ENCODE measurements around the gene TGFBR3. TPM values are rescaled to one million over a fixed set of nuclear protein-coding genes. Genes with fewer than 3 reads are reported as not detected.

Gene TGFBR3
- total RNA-seq = 1 to 10 TPM; 2.5 to 4.3 TPM

DNA sequence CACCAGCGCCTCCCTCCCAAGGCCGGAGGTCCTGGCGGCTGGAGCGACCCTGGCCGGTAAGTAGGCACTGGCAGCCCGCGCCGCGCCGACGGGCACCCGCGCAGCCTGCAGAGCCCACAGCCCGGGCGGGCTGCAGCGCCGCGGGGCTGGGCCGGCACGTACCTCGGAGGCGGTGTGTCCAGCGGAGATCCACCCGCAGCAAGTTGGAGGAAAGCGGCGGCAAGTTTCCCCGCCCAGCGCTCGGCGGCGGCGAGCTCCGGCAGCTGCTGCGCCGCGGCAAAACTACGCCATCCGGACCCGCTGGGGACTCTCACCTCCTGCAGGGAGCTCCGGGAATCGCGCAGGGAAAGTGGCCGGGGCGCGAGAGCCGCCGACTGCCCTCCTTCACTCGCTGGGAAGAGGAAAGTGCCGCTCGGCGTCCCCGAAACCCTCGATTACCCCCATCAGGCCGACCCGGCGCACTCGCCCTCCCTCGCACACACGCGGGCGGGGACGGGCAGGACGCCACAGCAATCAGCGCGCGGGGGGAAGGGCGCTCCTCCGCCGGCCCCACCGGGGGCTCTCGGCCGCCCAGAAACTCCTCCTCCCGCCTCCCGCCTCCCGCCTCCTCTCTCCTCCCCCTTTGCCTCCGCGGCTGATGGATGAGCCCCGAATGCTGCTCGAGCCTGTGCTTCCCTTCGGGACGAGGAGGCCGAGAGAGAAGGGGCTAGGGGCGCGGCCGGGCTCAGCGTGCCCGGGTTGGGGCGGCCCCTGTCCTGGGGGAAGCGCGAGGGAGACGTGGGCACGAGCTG lies at the start of gene TGFBR3:
TSS of gene TGFBR3 (minus strand) at position 436 of the 791 bp plus-strand sequence. CDS start 24,620 bp downstream, outside the sequence.
- H3K9me3 Mint-ChIP-seq = no peaks in the 10 kb centered on the region
- H3K4me1 Mint-ChIP-seq = peaks cover 21% of the 10 kb centered on the region
- peaks cover 4% of the 10 kb centered on the region for H3K27me3 Mint-ChIP-seq
- peak; percentile 66 for ATAC-seq (replicated peaks)
- H3K27ac Mint-ChIP-seq = peak within 1 kb of the TSS; percentile 84
- peaks cover 4% of the 10 kb centered on the region for H3K36me3 Mint-ChIP-seq (ENCODE audit: low read depth)
- peak within 1 kb of the TSS; percentile 96 for H3K4me3 Mint-ChIP-seq

DNA sequence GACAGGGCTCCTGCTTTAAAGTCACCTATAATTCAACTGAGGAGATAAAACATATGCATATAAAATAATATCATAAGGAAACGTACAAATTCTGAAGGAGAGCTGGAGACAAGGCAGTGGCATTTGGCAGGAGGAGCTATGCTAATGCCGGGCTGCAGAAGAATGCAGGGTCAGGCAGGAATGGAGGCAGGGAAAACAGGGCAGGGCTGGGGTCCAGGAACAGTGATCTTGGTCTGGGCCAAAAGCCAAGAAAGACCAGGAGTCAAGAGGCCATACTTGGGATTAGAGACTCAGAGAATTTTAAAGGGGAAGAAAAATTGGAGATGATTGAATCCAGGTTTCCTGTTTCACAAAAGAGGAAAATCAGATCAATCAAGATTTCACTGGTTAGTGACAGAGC lies 43.3 kb upstream of the TGFBR3 start:
- no peak overlapping the region for H3K27ac Mint-ChIP-seq
- no peaks in the 10 kb centered on the region for H3K27me3 Mint-ChIP-seq

DNA sequence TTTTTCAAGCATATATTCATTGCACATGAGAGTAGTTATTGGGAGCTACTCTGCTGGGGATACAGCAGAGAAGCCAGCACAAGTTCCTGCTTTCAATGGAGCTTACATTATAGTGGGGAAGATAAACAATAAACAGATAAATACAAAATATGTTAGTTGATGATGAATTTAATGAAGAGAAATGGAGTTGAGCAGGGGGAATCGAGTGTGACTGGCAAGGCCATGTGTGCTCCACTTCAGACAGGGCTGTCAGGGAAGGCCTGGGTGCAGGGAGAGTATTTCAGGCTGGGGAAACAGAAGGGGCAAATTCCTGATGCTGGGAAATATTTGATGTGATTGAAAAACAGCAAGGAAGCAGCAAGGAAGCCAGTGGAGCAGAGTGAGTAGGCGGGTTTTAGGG lies 42.1 kb upstream of the TGFBR3 start:
- H3K4me1 Mint-ChIP-seq = peaks cover 8% of the 10 kb centered on the region
- no peak overlapping the region for H3K4me3 Mint-ChIP-seq
- no peak for ATAC-seq (replicated peaks)
- no peak overlapping the region for H3K27ac Mint-ChIP-seq
- H3K36me3 Mint-ChIP-seq (ENCODE audit: low read depth) = no peaks in the 10 kb centered on the region
- no peaks in the 10 kb centered on the region for H3K9me3 Mint-ChIP-seq
- H3K27me3 Mint-ChIP-seq = no peaks in the 10 kb centered on the region

More for the DNA sequence above, 43.3 kb upstream of the TGFBR3 start:
- H3K4me3 Mint-ChIP-seq = no peak overlapping the region
- H3K4me1 Mint-ChIP-seq = peaks cover 2% of the 10 kb centered on the region
- H3K36me3 Mint-ChIP-seq (ENCODE audit: low read depth) = no peaks in the 10 kb centered on the region
- no peaks in the 10 kb centered on the region for H3K9me3 Mint-ChIP-seq
- no peak for ATAC-seq (replicated peaks)

DNA sequence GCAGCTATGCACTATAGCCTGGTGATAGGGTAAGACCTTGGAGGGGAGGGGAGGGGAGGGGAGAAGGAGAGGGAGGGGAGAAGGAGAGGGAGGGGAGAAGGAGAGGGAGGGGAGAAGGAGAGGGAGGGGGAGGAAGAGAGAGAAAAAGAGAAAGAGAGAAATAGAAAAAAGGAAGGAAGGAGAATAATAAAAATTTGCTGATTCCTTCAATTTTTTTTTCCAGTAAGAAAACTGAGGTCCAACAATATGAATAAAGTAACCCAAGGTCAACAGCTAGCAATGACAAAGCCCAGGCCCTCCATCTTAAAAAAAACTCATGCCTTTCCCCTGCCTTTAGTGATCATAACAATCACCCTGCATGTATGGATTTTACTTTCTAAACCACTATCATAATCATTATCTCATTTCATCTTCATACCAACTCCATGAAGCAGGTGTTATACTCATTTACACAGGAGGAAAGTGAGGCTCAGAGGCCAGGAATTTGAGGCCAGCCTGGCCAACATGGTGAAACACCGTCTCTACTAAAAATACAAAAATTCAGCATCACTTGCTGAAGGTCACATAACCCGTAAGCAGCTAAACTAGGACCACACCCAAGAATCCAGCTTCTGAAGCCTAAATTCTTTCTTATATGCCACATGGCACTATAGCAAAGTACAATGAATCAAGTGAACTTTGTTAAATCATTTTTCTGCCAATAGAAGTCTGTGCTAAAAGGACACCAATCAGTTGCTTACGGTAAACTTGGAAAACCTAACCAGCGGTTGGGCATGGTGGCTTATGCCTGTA lies 39.9 kb upstream of the TGFBR3 start:
- Mint-ChIP-seq H3K27me3 (no peaks in the 10 kb centered on the region), H3K4me3 (no peak overlapping the region), H3K4me1 (peaks cover 8% of the 10 kb centered on the region), H3K27ac (no peak overlapping the region), H3K9me3 (no peaks in the 10 kb centered on the region), H3K36me3 (ENCODE audit: low read depth) (no peaks in the 10 kb centered on the region)
- ATAC-seq (replicated peaks) = no peak

DNA sequence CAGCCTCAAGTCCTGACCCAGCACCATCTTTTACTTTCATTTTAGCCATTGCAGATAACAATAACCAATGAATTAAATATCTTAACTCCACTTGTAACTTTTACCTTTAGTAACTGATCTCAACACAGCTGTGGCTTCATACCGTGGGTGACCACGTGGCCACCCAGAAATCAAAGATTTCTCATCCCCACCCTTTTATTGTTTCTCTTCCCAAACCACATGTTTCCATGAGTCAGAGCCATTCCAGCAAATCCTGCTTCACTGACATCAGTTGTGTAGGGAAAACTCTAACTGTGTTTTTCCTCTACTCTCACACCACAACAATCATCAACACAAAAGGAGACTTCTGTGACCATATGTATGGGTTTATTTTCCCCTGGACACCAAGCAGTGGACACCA lies 38.2 kb upstream of the TGFBR3 start:
- Mint-ChIP-seq H3K27ac (peak overlapping the region; percentile 53), H3K4me1 (peaks cover 8% of the 10 kb centered on the region), H3K27me3 (no peaks in the 10 kb centered on the region), H3K4me3 (no peak overlapping the region), H3K9me3 (no peaks in the 10 kb centered on the region), H3K36me3 (ENCODE audit: low read depth) (no peaks in the 10 kb centered on the region)
- ATAC-seq (replicated peaks) = no peak

DNA sequence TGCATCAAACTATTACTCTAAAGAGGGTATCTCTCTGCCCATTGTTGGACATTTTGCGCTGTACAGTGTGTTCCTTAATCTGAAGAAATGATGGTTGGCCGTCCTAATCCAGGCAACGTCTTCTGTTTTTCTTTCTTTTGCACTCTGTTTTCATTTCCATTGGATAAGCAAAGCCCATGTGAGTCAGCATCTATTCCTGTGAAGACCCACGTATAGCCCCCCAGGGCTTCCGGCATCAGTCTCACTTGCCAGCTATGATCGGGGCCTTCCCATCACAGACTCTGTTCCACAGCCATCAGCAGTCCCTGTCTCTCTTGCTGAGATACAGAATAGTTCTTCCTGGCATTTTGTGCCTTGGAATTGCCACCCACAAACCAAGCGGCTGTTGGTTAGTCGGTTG lies 34.0 kb upstream of the TGFBR3 start:
- no peak for ATAC-seq (replicated peaks)
- H3K4me3 Mint-ChIP-seq = no peak overlapping the region

DNA sequence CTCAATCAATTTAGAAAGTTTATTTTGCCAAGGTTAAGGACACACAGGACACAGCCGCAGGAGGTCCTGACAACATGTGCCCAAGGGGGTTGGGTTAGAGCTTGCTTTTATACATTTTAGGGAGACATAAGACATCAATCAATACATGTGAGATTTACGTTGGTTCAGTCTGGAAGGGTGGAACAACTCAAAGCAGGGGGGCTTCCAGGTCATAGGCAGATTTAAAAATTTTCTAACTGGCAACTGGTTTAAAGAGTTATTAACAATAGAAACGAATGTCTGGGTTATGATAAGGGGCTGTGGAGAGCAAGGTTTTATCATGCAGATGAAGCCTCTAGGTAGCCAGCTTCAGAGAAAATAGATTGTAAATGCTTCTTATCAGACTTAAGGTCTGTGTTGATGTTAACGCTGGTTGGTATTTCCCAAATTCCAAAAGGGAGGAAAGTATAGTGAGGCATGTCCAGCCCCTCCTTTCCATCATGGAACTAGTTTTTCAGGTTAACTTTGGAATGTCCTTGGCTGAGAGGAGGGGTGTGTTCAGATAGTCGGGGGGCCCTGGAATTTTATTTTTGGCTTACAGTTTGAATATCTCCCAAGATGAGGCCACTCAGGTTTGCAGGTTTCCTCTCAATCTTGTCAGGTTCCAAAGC lies 31.0 kb upstream of the TGFBR3 start:
- ATAC-seq (replicated peaks) = no peak
- H3K4me3 Mint-ChIP-seq = no peak overlapping the region
- H3K36me3 Mint-ChIP-seq (ENCODE audit: low read depth) = no peaks in the 10 kb centered on the region
- H3K4me1 Mint-ChIP-seq = no peaks in the 10 kb centered on the region
- no peaks in the 10 kb centered on the region for H3K27me3 Mint-ChIP-seq
- H3K27ac Mint-ChIP-seq = no peak overlapping the region
- H3K9me3 Mint-ChIP-seq = no peaks in the 10 kb centered on the region

More for the DNA sequence above, 34.0 kb upstream of the TGFBR3 start:
- no peaks in the 10 kb centered on the region for H3K27me3 Mint-ChIP-seq
- peaks cover 8% of the 10 kb centered on the region for H3K4me1 Mint-ChIP-seq
- no peaks in the 10 kb centered on the region for H3K9me3 Mint-ChIP-seq
- no peaks in the 10 kb centered on the region for H3K36me3 Mint-ChIP-seq (ENCODE audit: low read depth)
- no peak overlapping the region for H3K27ac Mint-ChIP-seq

DNA sequence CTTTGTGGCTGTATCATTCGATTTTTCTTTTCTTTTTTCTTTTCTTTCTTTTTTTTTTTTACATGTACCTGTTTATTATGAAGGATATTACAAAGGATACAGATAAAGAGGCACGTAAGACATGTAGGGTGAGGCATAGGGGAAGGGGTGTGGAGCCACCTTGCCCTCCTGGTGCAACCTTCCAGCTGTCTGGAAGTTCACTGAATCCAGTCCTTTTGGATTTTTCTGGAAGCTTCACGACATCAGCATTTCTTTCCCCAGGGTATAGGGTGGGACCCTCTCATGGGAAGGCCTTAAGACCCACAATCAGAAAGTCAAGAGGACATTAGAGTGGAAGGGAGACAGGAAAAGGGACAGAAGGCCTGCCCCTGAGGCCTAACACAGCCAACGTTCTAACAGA lies 30.1 kb upstream of the TGFBR3 start:
- ATAC-seq (replicated peaks) = no peak
- no peaks in the 10 kb centered on the region for H3K4me1 Mint-ChIP-seq
- no peak overlapping the region for H3K4me3 Mint-ChIP-seq
- H3K27me3 Mint-ChIP-seq = no peaks in the 10 kb centered on the region
- no peaks in the 10 kb centered on the region for H3K9me3 Mint-ChIP-seq
- no peaks in the 10 kb centered on the region for H3K36me3 Mint-ChIP-seq (ENCODE audit: low read depth)
- H3K27ac Mint-ChIP-seq = no peak overlapping the region

DNA sequence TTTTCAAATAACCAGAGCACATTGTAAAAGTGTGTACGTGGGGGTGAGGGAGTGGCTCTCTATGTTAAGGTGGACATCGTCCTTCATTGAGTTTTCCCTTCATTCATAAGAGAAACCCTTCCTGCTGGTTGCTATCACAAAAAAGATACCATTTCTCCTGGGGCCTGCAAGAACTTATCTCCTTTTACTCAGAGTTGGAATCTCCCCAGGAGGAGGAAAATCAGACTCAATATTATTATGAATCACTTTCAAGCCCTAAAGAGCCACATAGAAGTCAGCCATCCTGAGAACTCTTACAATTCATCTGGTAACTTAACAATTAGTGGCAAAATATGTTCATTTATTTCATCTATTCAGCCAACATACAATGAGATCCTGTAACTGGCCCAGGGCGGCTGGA lies 27.1 kb upstream of the TGFBR3 start:
- H3K4me3 Mint-ChIP-seq = no peak overlapping the region
- ATAC-seq (replicated peaks) = no peak
- H3K4me1 Mint-ChIP-seq = no peaks in the 10 kb centered on the region
- H3K9me3 Mint-ChIP-seq = no peaks in the 10 kb centered on the region
- no peaks in the 10 kb centered on the region for H3K36me3 Mint-ChIP-seq (ENCODE audit: low read depth)
- H3K27me3 Mint-ChIP-seq = no peaks in the 10 kb centered on the region
- no peak overlapping the region for H3K27ac Mint-ChIP-seq

DNA sequence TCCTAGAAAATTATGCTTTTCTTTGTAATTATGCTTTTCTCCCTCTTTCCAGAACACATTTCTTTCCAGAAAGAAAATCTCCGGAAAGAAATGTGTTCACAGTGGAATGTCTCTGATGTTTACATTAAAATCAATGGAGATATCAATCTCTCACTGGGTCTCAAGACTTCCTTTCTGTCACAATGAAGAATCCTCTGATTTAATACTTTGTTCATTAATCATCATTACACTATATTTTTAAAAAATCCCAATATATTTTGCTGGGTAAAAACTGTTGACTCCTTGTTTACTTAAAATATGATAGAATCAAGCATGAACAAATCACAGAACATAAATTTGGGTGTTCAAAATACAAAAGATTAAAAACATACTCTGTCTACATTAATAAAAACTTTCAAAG lies 26.3 kb upstream of the TGFBR3 start:
- Mint-ChIP-seq H3K27me3 (no peaks in the 10 kb centered on the region), H3K4me3 (no peak overlapping the region), H3K9me3 (no peaks in the 10 kb centered on the region), H3K36me3 (ENCODE audit: low read depth) (no peaks in the 10 kb centered on the region), H3K27ac (no peak overlapping the region), H3K4me1 (no peaks in the 10 kb centered on the region)
- ATAC-seq (replicated peaks) = no peak

DNA sequence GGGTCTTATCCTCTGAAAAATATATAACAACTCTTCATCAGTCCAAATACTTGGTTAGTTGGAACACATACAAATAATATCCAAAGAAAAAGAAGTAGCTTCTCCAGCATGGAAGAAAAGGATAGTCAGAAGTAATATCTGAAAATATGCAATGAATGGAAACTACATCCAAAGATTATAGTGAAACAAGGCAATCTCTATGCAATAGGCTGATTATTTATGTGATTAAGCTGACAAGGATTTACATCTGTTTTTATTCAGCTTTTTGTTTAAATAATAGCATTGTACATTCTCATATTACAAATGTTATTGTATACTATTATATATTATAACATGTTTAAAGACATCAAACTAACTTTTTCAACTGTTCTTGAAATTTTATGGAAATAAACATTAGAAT lies 15.3 kb upstream of the TGFBR3 start:
- Mint-ChIP-seq H3K4me1 (no peaks in the 10 kb centered on the region), H3K27me3 (no peaks in the 10 kb centered on the region), H3K9me3 (no peaks in the 10 kb centered on the region), H3K27ac (no peak overlapping the region), H3K4me3 (no peak overlapping the region), H3K36me3 (ENCODE audit: low read depth) (no peaks in the 10 kb centered on the region)
- no peak for ATAC-seq (replicated peaks)

DNA sequence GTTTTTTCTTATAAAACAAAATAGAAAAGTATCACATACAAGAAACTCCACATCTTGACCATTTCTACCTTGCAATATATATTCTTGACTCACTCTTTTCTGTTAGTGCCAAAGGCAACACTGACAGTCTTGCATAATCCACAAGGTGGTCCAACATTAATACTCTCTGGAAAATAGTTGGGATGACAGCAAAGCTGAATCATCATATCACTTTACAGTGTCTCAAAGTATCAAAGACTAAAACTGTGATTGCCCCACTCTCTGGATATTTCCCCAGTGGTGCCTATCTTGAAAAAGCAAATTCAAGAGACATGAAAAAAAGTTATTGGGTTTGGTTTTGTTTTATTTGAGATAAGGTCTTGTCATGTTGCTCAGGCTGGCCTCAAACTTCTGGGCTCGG lies 14.6 kb upstream of the TGFBR3 start:
- Mint-ChIP-seq H3K4me3 (no peak overlapping the region), H3K36me3 (ENCODE audit: low read depth) (no peaks in the 10 kb centered on the region), H3K9me3 (no peaks in the 10 kb centered on the region), H3K27me3 (no peaks in the 10 kb centered on the region), H3K27ac (no peak overlapping the region), H3K4me1 (peaks cover 5% of the 10 kb centered on the region)
- ATAC-seq (replicated peaks) = no peak

DNA sequence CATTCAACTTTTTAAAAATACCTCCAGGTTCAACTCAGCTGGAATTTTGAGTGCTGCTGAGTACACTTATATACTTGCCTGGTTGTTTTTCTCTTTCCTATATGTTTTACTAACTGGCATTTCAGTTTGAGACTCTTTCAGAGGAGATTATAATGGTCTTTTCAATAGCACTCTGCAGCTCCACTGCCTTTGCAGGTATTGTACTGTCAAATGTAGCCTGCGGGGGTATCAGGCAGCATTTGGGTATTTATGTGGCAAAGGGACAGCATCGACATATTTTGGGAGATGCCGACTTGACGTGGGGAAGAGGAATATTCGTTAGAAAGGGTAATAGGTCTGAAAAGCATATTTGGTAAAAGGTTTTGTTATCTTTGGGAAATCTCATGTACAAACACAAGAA lies 11.1 kb upstream of the TGFBR3 start:
- Mint-ChIP-seq H3K27ac (no peak overlapping the region), H3K9me3 (no peaks in the 10 kb centered on the region), H3K4me1 (peaks cover 5% of the 10 kb centered on the region), H3K36me3 (ENCODE audit: low read depth) (no peaks in the 10 kb centered on the region), H3K27me3 (no peaks in the 10 kb centered on the region), H3K4me3 (no peak overlapping the region)
- ATAC-seq (replicated peaks) = no peak

DNA sequence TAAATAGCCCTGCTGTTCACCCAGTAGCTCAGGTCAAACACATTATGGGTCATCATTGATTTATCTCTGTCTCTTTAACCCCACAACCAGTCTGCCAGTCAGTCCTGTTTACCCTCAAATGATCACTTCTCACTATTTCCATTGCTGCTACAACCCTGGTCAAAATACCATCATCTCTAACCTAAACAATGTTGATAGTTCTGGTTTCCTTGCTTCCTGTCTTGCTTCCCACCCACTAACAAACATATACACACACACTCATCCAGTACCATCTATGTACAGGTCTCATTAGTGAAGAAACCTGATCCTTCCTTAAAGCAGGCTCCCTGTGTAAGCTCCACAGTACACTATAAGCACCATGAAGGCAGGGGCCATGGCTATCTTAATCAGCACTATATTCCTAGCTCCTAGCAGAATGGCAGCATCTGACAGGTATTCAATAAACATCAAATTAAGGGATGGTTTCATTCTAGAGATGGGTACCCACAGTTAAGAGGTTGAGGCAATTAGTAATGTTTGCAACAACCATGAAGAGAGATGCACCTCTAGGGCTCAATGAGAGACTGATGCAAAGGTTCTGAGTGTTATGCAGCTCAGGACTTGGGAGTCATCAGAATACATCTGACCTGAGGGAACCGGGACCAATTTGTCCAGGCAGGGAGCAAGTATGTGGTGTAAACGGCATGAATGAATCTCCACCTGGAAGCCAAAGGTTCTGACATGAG lies 10.0 kb upstream of the TGFBR3 start:
- Mint-ChIP-seq H3K27ac (no peak overlapping the region), H3K9me3 (no peaks in the 10 kb centered on the region), H3K36me3 (ENCODE audit: low read depth) (no peaks in the 10 kb centered on the region), H3K4me3 (no peak overlapping the region), H3K4me1 (peaks cover 10% of the 10 kb centered on the region), H3K27me3 (no peaks in the 10 kb centered on the region)
- ATAC-seq (replicated peaks) = peak; percentile 45
